HCT116 (cell line): ENCODE measurements around the gene WNT1.

Source experiments
- CEBPB ChIP-seq: IDR thresholded peaks from 2 replicates; pipeline ENCODE4 v1.6.1; 2012; ENCODE audit warnings: low read depth
- CTCF ChIP-seq, 3 experiments: fragments of 200-600 bp in 1 of 3; sonication (generic) in 1 of 3; IDR thresholded peaks in 2 of 3; conservative IDR thresholded peaks in 1 of 3; 2 replicates each; pipeline ENCODE4 v1.5.1; 2012 to 2017; ENCODE audit warnings: low read depth in 2 of 3, low read length in 2 of 3, antibody characterized with exemption in 1 of 3, borderline replicate concordance in 1 of 3, control low read depth in 1 of 3, mild to moderate bottlenecking in 1 of 3, mixed read lengths in 1 of 3, mixed run types in 1 of 3, moderate library complexity in 1 of 3; ENCODE audit not compliant: insufficient read depth in 1 of 3
- EGR1 ChIP-seq: IDR thresholded peaks from 2 replicates; pipeline ENCODE4 v1.6.1; 2012; ENCODE audit warnings: low read depth
- EZH2 ChIP-seq: fragments of 200-600 bp; sonication (generic); IDR thresholded peaks from 2 replicates; pipeline ENCODE4 v1.6.1; 2017; ENCODE audit warnings: antibody characterized with exemption, mixed run types
- MAX ChIP-seq: IDR thresholded peaks from 2 replicates; pipeline ENCODE4 v1.6.1; 2012
- POLR2A ChIP-seq: IDR thresholded peaks from 2 replicates; pipeline ENCODE4 v1.7.0; 2011; ENCODE audit warnings: borderline replicate concordance; ENCODE audit not compliant: insufficient read depth, insufficient read length; ENCODE audit errors: extremely low read depth
- POLR2AphosphoS5 ChIP-seq: IDR thresholded peaks from 2 replicates; pipeline ENCODE4 v1.6.1; 2011; ENCODE audit warnings: mild to moderate bottlenecking, low read depth, low read length, moderate library complexity
- RAD21 ChIP-seq: IDR thresholded peaks from 2 replicates; pipeline ENCODE4 v1.6.1; 2012; ENCODE audit warnings: low read depth, mild to moderate bottlenecking
- REST ChIP-seq: IDR thresholded peaks from 2 replicates; pipeline ENCODE4 v1.6.1; 2012; ENCODE audit warnings: low read depth
- SIN3A ChIP-seq: IDR thresholded peaks from 2 replicates; pipeline ENCODE4 v1.6.1; 2012; ENCODE audit warnings: low read depth
- SRF ChIP-seq: IDR thresholded peaks from 2 replicates; pipeline ENCODE4 v1.6.1; 2012; ENCODE audit warnings: low read depth
- ZNF274 ChIP-seq: fragments of 200-500 bp; sonication (Bioruptor generic); IDR thresholded peaks from 2 replicates; pipeline ENCODE4 v1.6.1; 2014; ENCODE audit warnings: mild to moderate bottlenecking, low read depth, low read length, inconsistent platforms

GRCh38 chr12:48970702-48971334 is 7.3 kb upstream of the WNT1 start:
- TF ChIP-seq CTCF (IDR thresholded peaks at IDR 0.05 in 2 of 3, conservative IDR thresholded peaks at IDR 0.05 in 1 of 3; ENCODE audit: borderline replicate concordance in 1 of 3, insufficient read depth in 1 of 3, low read depth in 2 of 3, low read length in 2 of 3) (no peak), EGR1 (no peak), SIN3A (no peak), EZH2 (no peak), POLR2AphosphoS5 (no peak), POLR2A (no peak), ZNF274 (no peak), CEBPB (no peak), RAD21 (no peak), REST (no peak), MAX (no peak), SRF (no peak)
